Lower leg skin (tissue), 4 donors: Measurements from ENCODE around the gene KIAA0513. TPM values are rescaled to one million over a fixed set of nuclear protein-coding genes. Genes with fewer than 3 reads are reported as not detected.

Experiments used
- DNase-seq, 2 donors: peaks; one replicate each; pipeline ENCODE4 v3.0.0-alpha.2; 2019; ENCODE audit warnings: low spot score in 2 of 2
- H3K4me3 ChIP-seq: fragments of 200-600 bp; sonication (generic); 2 replicates; pipeline ENCODE4 v1.5.1; 2017; ENCODE audit warnings: mild to moderate bottlenecking, low read depth; ENCODE audit not compliant: poor library complexity, severe bottlenecking
- POLR2A ChIP-seq, 2 donors: fragments of 450-650 bp; IDR thresholded peaks; one replicate each; pipeline ENCODE4 v1.6.1; 2016 to 2017; ENCODE audit warnings: antibody characterized with exemption in 2 of 2, mild to moderate bottlenecking in 1 of 2, moderate library complexity in 1 of 2
- whole genome bisulfite sequencing, 2 donors: methylation state at CpG; one replicate each; pipeline ENCODE4 v1.1.5; 2018; 5-methylcytosine and 5-hydroxymethylcytosine counted together
- intact Hi-C: fragments of 100-400 bp; cut with DNase I; formaldehyde crosslinking; loops from one replicate; pipeline ENCODE4 v1.15.0; 2023; ENCODE audit warnings: low total_unique reads
- total RNA-seq, 4 donors: library from RNA; depleted of rRNA; stranded (reverse); fragments of >200 nt; gene quantifications; one replicate each; pipeline ENCODE4 v1.1.0, GENCODE V29; 2016
- TF ChIP-seq, protein P1 (sequence below), 3 donors: fragments of 450-650 bp; IDR thresholded peaks; one replicate each; pipeline ENCODE4 v1.5.1; 2016; ENCODE audit warnings: antibody characterized with exemption in 3 of 3, mild to moderate bottlenecking in 3 of 3, moderate library complexity in 2 of 3

KIAA0513 gene
- total RNA-seq, 4 donors from 2014 or later = 37.5 to 48.1 (median 39.2) TPM

GRCh38 chr16:85074225-85074914 lies 46.8 kb downstream of the KIAA0513 start:
- H3K4me3 ChIP-seq = no peak overlapping the region
- intact Hi-C loops = no loop called here
- DNase-seq = no peak
- 95 to 96% methylated on average over 6 of the region's 6 CpGs for WGBS, 2 donors
- TF ChIP-seq, protein P1, sequence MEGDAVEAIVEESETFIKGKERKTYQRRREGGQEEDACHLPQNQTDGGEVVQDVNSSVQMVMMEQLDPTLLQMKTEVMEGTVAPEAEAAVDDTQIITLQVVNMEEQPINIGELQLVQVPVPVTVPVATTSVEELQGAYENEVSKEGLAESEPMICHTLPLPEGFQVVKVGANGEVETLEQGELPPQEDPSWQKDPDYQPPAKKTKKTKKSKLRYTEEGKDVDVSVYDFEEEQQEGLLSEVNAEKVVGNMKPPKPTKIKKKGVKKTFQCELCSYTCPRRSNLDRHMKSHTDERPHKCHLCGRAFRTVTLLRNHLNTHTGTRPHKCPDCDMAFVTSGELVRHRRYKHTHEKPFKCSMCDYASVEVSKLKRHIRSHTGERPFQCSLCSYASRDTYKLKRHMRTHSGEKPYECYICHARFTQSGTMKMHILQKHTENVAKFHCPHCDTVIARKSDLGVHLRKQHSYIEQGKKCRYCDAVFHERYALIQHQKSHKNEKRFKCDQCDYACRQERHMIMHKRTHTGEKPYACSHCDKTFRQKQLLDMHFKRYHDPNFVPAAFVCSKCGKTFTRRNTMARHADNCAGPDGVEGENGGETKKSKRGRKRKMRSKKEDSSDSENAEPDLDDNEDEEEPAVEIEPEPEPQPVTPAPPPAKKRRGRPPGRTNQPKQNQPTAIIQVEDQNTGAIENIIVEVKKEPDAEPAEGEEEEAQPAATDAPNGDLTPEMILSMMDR (IDR thresholded peaks at IDR 0.05) = no peak
- TF ChIP-seq POLR2A (IDR thresholded peaks at IDR 0.05) = no peak

- TF ChIP-seq, protein P1 (IDR thresholded peaks at IDR 0.05) = no peak
- TF ChIP-seq POLR2A (IDR thresholded peaks at IDR 0.05) = no peak
- DNase-seq = no peak
- H3K4me3 ChIP-seq = no peak overlapping the region
- intact Hi-C loops = no loop called here
- WGBS, 2 donors = 87 to 96% methylated on average over 15 to 16 of the region's 16 CpGs
Observed at GRCh38 chr16:85075236-85075924, 47.8 kb downstream of the KIAA0513 start.

- 89% methylated on average over 9 to 10 of the region's 10 CpGs for WGBS, 2 donors
- intact Hi-C loops = no loop called here
- TF ChIP-seq, protein P1 (IDR thresholded peaks at IDR 0.05) = no peak
- no peak for TF ChIP-seq POLR2A (IDR thresholded peaks at IDR 0.05)
- H3K4me3 ChIP-seq = no peak overlapping the region
- no peak for DNase-seq
Observed at GRCh38 chr16:85077039-85077438, 49.4 kb downstream of the KIAA0513 start.

DNA sequence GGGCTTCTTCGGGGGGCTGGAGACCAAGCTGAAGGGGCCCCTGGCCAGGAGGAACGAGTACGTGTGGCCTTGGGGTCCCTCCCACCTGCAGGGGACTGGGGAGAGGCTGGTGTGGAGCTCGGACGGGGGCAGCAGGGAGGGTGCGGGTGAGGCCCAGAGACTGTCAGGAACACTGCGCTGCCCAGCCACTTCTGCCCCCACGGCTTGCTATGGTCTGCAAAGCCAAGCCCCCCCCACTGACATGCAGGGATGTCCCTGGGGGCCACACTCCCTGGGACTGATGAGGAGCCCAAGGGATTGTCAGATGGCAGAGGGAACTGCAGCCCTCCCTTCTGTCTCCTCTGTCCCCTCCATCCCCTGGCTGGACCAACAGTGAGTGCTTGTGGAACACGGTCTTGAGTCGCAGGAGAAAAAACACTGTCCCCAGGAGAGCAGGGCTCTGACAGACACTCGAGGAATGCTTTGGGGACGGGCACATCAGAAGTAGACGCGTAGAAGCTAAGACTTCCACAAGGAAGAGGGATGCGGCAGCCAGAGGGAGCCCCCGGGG lies 50.1 kb downstream of the KIAA0513 start:
- intact Hi-C loops = no loop called here
- H3K4me3 ChIP-seq = no peak overlapping the region
- TF ChIP-seq, protein P1 (IDR thresholded peaks at IDR 0.05) = no peak
- TF ChIP-seq POLR2A (IDR thresholded peaks at IDR 0.05) = no peak
- WGBS, 2 donors = 91 to 97% methylated on average over 14 to 16 of the region's 16 CpGs
- no peak for DNase-seq

DNA sequence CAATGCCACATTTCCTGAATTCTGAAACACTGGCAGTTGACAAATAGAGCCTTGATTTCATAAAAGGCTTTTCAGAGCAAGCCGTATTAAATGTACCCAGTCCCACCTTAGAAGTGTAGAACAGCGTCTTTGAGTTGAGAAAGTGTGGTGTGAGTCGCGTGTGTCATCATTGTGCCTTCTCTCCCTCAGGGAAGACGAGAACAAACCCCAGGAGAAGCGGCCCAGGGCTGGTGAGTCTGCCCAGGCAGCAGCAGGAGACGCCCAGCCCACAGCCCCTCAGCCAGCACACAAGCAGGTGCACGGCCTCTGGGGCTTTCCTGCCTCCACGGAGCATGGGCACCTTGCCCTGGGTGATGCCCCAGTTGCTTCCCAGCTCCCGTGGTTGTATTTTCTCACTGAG lies 50.6 kb downstream of the KIAA0513 start:
- H3K4me3 ChIP-seq = no peak overlapping the region
- TF ChIP-seq POLR2A (IDR thresholded peaks at IDR 0.05) = no peak
- TF ChIP-seq, protein P1 (IDR thresholded peaks at IDR 0.05) = no peak
- DNase-seq = no peak
- 74 to 79% methylated on average over 10 of the region's 10 CpGs for WGBS, 2 donors
- intact Hi-C loops = no loop called here
